Adrenal gland (tissue), 12 donors: ENCODE measurements around the gene DKC1. TPM values are rescaled to one million over a fixed set of nuclear protein-coding genes. Genes with fewer than 3 reads are reported as not detected.

Experiments used
- DNase-seq, 7 donors: peaks; one replicate each; pipeline ENCODE4 v3.0.0-alpha.2; 2019 to 2020
- H3K27ac ChIP-seq, 5 donors: fragments of 200-600 bp; sonication (generic) in 4 of 5; 1 replicate in 3 of 5; 2 replicates in 2 of 5; pipeline versions ENCODE4 v1.5.1 to v1.8.0; 2016 to 2020; ENCODE audit warnings: mild to moderate bottlenecking in 1 of 5
- H3K27me3 ChIP-seq: fragments of 200-600 bp; 2 replicates; pipeline ENCODE4 v1.8.0; 2021
- H3K36me3 ChIP-seq, 2 donors: fragments of 200-600 bp; replicated peaks in 1 of 2; 1 replicate in 1 of 2; 2 replicates in 1 of 2; pipeline versions ENCODE4 v1.5.1 to v1.8.0; 2018 to 2022
- H3K4me1 ChIP-seq, 2 donors: fragments of 200-600 bp; replicated peaks in 1 of 2; 1 replicate in 1 of 2; 2 replicates in 1 of 2; pipeline versions ENCODE4 v1.5.1 to v1.8.0; 2018 to 2021
- H3K4me3 ChIP-seq, 4 donors: fragments of 200-600 bp; sonication (generic) in 3 of 4; one replicate each; pipeline ENCODE4 v1.5.1; 2016 to 2018
- H3K9me3 ChIP-seq, 3 donors: fragments of 200-600 bp; sonication (generic) in 1 of 3; replicated peaks in 1 of 3; 1 replicate in 2 of 3; 2 replicates in 1 of 3; pipeline versions ENCODE4 v1.5.1 to v1.8.0; 2016 to 2021
- CTCF ChIP-seq, 6 experiments: fragments of 450-650 bp in 4 of 6; fragments of 200-600 bp in 2 of 6; sonication (generic) in 1 of 6; IDR thresholded peaks; 1 replicate in 5 of 6; 2 replicates in 1 of 6; pipeline versions ENCODE4 v1.5.1 to v1.8.0; 2016 to 2021; ENCODE audit warnings: antibody characterized with exemption in 6 of 6, mild to moderate bottlenecking in 2 of 6, moderate library complexity in 1 of 6
- POLR2A ChIP-seq, 2 donors: fragments of 450-650 bp; IDR thresholded peaks; one replicate each; pipeline ENCODE4 v1.6.1; 2017; ENCODE audit warnings: antibody characterized with exemption in 2 of 2, mild to moderate bottlenecking in 2 of 2, moderate library complexity in 1 of 2
- WGBS, 4 donors: extraction: QIAGEN DNeasy Blood & Tissue Kit in 2 of 4; methylation state at CpG; one replicate each; pipeline versions ENCODE4 v1.1.5 to v1.1.7; 2013 to 2017; 5-methylcytosine and 5-hydroxymethylcytosine counted together
- intact Hi-C, 2 donors: fragments of 100-400 bp; cut with DNase I; formaldehyde crosslinking; loops; one replicate each; pipeline versions ENCODE4 v1.14.1 to v1.15.0; 2022 to 2023
- polyA plus RNA-seq, 3 donors: library from polyadenylated mRNA; stranded (reverse); fragments of 200-250 nt in 2 of 3; fragments of 350-450 nt in 1 of 3; fragmentation: Illumina TruSeq in 1 of 3; extraction: RNeasy Lipid Tissue Mini Kit (QIAGEN cat#74804) in 1 of 3; gene quantifications; one replicate each; pipeline ENCODE4 v1.2.3, GENCODE V29; 2013 to 2014
- total RNA-seq, 9 donors: library from RNA; depleted of rRNA in 4 of 9; stranded (reverse); fragments of >200 nt in 4 of 9; fragments of 120-200 nt in 1 of 9; fragmentation: NEBNext Ultra II Directional in 1 of 9; extraction: Animal tissue kit (Norgen Biotek cat#: 25700) in 1 of 9; gene quantifications; one replicate each; pipeline versions ENCODE4 v1.1.0 to v1.2.4, GENCODE V29; 2013 to 2023
- donor health status: healthy with polysubstance abuse.
- donor health status: Bipolar disorder and iron deficiency.
- donor health status: DM: yes; HTN: yes; CAD: no.
- donor health status: DM: no; HTN: no; CAD: no.
- donor health status: DM: no; HTN: no; CAD: no.
- donor health status: DM: yes; HTN: yes; CAD: no.

Gene DKC1
- total and polyA plus RNA-seq, 12 donors, result 20.2 to 111 (median 31.5) TPM

DNA sequence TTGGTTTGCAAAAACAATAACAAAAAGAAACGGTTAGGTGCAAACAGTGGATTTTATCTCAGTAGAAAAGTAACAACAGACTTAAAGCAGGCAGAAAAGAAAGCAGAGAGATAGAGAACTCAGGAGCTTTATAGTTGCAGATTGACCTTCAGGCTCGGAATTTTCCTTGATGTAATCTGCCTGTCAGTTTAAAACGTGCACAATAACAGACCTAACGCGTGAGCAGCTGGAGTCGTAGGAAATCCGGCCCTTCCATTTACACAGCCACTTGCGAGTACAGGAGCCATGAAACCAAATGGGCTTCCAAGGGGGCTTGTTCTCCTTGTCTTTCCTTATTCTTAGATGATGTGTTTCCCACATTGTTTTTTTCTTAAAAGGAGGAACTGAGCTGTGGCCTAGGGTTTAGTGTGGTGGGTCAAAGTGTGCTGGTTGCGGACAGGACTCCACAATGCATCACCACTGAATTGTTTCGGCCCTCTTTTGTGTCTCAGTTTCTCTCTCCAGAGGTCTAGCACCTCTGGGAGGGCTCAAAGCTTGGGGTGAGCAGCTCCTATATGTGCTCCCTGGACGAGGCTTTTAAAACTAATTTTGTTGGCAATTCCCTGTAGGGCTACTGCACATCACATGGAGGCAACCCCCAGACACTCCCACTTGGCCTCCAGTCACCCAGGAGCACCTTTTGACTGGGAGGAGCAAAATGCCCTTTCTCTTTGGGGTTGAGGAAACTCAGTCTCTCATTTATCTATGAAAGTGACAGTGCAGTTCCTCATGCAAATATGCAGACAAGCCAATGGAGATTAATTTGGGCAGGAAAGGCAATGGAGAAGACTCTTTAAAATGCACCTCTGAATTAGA is 56.5 kb downstream of the DKC1 start:
- no peaks in the 10 kb centered on the region for H3K4me1 ChIP-seq
- intact Hi-C loops, result no loop called here
- H3K36me3 ChIP-seq, result no peaks in the 10 kb centered on the region
- DNase-seq, result peak in 4 of 7 donors; percentile 26 to 47 (median 38)
- H3K4me3 ChIP-seq, result no peak overlapping the region
- H3K9me3 ChIP-seq, result no peaks in the 10 kb centered on the region
- no peaks in the 10 kb centered on the region for H3K27me3 ChIP-seq
- no peak for TF ChIP-seq CTCF (IDR thresholded peaks at IDR 0.05)
- peak in 1 of 2 donors; percentile 23 for TF ChIP-seq POLR2A (IDR thresholded peaks at IDR 0.05)
- peak overlapping the region in 2 of 5 donors; percentile 18 to 23 for H3K27ac ChIP-seq
- WGBS, 4 donors, result 41 to 64% (median 47%) methylated on average over 9 to 11 of the region's 11 CpGs

DNA sequence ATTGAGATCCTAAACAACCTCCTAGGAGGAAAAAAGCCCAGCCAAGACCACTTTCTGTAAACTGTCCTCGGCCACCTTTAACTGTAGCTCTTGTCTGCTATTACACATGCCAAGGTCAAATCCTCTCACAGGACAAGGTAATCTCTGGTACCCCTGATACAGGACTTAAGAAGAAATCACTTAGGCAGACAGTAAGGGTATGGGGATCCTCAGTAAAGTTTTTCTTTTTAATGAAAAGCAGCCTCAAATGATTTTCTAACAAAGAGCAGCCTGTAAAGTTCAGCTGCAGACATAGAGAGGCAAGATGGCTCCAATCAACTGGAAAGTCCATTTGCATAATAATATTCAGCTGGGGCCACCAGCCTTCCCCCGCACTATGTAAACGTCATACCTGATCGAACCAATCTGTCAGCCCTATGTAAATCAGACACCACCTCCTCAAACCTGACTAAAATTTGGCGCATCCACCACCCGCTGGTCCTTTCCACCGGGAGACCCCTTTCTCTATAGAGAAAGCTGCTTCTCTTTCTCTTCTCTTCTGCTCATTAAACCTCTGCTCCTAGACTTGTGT is 57.2 kb downstream of the DKC1 start:
- peak overlapping the region in 1 of 5 donors; percentile 18 for H3K27ac ChIP-seq
- no peak for DNase-seq
- no peak overlapping the region for H3K4me3 ChIP-seq
- 64 to 88% (median 84%) methylated on average over 7 of the region's 7 CpGs for WGBS, 4 donors
- no peaks in the 10 kb centered on the region for H3K9me3 ChIP-seq
- no peaks in the 10 kb centered on the region for H3K36me3 ChIP-seq
- no peaks in the 10 kb centered on the region for H3K27me3 ChIP-seq
- no peak for TF ChIP-seq CTCF (IDR thresholded peaks at IDR 0.05)
- TF ChIP-seq POLR2A (IDR thresholded peaks at IDR 0.05), result no peak
- H3K4me1 ChIP-seq, result no peaks in the 10 kb centered on the region
- intact Hi-C loops, result no loop called here

- Histone ChIP-seq H3K27me3 (no peaks in the 10 kb centered on the region), H3K27ac (no peak overlapping the region), H3K4me3 (no peak overlapping the region), H3K4me1 (no peaks in the 10 kb centered on the region), H3K9me3 (no peaks in the 10 kb centered on the region), H3K36me3 (no peaks in the 10 kb centered on the region)
- intact Hi-C loops, result no loop called here
- TF ChIP-seq POLR2A (IDR thresholded peaks at IDR 0.05), result no peak
- no peak for TF ChIP-seq CTCF (IDR thresholded peaks at IDR 0.05)
- no peak for DNase-seq
Observed at GRCh38 chrX:154821523-154821922, 58.9 kb downstream of the DKC1 start.

- WGBS, 4 donors, result 72 to 93% (median 85%) methylated on average over 3 of the region's 3 CpGs
Observed at GRCh38 chrX:154822029-154822428, 59.4 kb downstream of the DKC1 start.

More at GRCh38 chrX:154822029-154822428, 59.4 kb downstream of the DKC1 start:
- Histone ChIP-seq H3K36me3 (no peaks in the 10 kb centered on the region), H3K9me3 (no peaks in the 10 kb centered on the region), H3K27ac (no peak overlapping the region), H3K4me3 (no peak overlapping the region), H3K4me1 (no peaks in the 10 kb centered on the region), H3K27me3 (no peaks in the 10 kb centered on the region)
- intact Hi-C loops, result no loop called here
- DNase-seq, result no peak
- no peak for TF ChIP-seq POLR2A (IDR thresholded peaks at IDR 0.05)
- no peak for TF ChIP-seq CTCF (IDR thresholded peaks at IDR 0.05)
